Measurements from ENCODE around the gene RFX3.

DNA sequence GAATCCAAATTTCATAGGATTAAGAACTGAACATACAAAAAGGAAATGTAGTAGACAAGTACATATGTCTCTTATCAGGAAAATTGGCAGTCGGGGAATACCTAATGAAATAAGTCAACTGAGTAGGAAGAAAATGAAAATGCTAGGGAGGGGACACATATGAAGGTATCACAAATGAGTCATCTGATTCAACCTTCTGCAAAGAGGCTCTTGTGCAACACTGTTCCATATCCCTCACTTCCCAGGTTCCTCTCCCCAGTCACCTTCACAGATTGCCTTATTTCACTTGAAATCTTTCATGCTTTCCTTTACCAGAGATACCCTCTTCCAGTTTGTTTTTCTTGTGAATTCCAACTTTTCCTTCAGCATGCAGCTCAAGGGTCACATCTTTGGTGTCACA, 139.0 kb downstream of the RFX3 start:
- TF ChIP-seq POLR2A (IDR thresholded peaks at IDR 0.05), result no peak
- TF ChIP-seq, protein P1, sequence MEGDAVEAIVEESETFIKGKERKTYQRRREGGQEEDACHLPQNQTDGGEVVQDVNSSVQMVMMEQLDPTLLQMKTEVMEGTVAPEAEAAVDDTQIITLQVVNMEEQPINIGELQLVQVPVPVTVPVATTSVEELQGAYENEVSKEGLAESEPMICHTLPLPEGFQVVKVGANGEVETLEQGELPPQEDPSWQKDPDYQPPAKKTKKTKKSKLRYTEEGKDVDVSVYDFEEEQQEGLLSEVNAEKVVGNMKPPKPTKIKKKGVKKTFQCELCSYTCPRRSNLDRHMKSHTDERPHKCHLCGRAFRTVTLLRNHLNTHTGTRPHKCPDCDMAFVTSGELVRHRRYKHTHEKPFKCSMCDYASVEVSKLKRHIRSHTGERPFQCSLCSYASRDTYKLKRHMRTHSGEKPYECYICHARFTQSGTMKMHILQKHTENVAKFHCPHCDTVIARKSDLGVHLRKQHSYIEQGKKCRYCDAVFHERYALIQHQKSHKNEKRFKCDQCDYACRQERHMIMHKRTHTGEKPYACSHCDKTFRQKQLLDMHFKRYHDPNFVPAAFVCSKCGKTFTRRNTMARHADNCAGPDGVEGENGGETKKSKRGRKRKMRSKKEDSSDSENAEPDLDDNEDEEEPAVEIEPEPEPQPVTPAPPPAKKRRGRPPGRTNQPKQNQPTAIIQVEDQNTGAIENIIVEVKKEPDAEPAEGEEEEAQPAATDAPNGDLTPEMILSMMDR (IDR thresholded peaks at IDR 0.05), result no peak

Data from body of pancreas (tissue), 4 donors.